Spleen (tissue), 7 donors: ENCODE results near the gene VWA5B2.

ENCODE experiments used
- CTCF ChIP-seq, 11 experiments: fragments of 200-600 bp in 7 of 11; fragments of 450-650 bp in 4 of 11; sonication (generic) in 4 of 11; IDR thresholded peaks in 8 of 11; conservative IDR thresholded peaks in 3 of 11; 1 replicate in 7 of 11; 2 replicates in 4 of 11; pipeline versions ENCODE4 v1.4.0 to v1.8.0; 2016 to 2021; ENCODE audit warnings: antibody characterized with exemption in 11 of 11, inconsistent platforms in 4 of 11, mild to moderate bottlenecking in 1 of 11
- POLR2A ChIP-seq, 3 donors: fragments of 450-650 bp; IDR thresholded peaks; one replicate each; pipeline ENCODE4 v1.5.1; 2017; ENCODE audit warnings: antibody characterized with exemption in 3 of 3, mild to moderate bottlenecking in 1 of 3
- donor health status: DM: no; HTN: no; CAD: no; lungs with moderate emphysema.
- donor health status: DM: no; HTN: no; CAD: no.
- donor health status: DM: no; HTN: no; CAD: no.

GRCh38 chr3:184196536-184196935, 32.8 kb upstream of the VWA5B2 start:
- TF ChIP-seq CTCF (IDR thresholded peaks at IDR 0.05 in 8 of 11, conservative IDR thresholded peaks at IDR 0.05 in 3 of 11) (no peak), POLR2A (IDR thresholded peaks at IDR 0.05) (no peak)
